Heart right ventricle (tissue), 16 donors: Measurements from ENCODE around the gene BMPR1A. TPM values are rescaled to one million over a fixed set of nuclear protein-coding genes. Genes with fewer than 3 reads are reported as not detected.

ENCODE experiments used
- ATAC-seq, 8 donors: fragments of 200-7000 bp; cut with Tn5 transposase; one replicate each; pipeline ENCODE4 v1.9.1; 2020; ENCODE audit warnings: mild to moderate bottlenecking in 8 of 8, moderate library complexity in 8 of 8, moderate number of reproducible peaks in 1 of 8
- DNase-seq, 2 donors: peaks; one replicate each; pipeline ENCODE4 v3.0.0-alpha.2; 2020
- H3K27ac ChIP-seq, 10 donors: fragments of 200-600 bp; sonication (generic) in 2 of 10; one replicate each; pipeline versions ENCODE4 v1.5.0 to v1.8.0; 2020 to 2022; ENCODE audit warnings: mild to moderate bottlenecking in 3 of 10
- H3K27me3 ChIP-seq, 7 donors: fragments of 200-600 bp; one replicate each; pipeline ENCODE4 v1.8.0; 2021 to 2022; ENCODE audit warnings: mild to moderate bottlenecking in 2 of 7
- H3K36me3 ChIP-seq, 9 donors: fragments of 200-600 bp; sonication (generic) in 1 of 9; one replicate each; pipeline versions ENCODE4 v1.5.0 to v1.8.0; 2020 to 2022; ENCODE audit warnings: mild to moderate bottlenecking in 2 of 9
- H3K4me1 ChIP-seq, 9 donors: fragments of 200-600 bp; sonication (generic) in 1 of 9; one replicate each; pipeline versions ENCODE4 v1.5.0 to v1.8.0; 2020 to 2022; ENCODE audit warnings: mild to moderate bottlenecking in 4 of 9
- H3K4me3 ChIP-seq, 10 donors: fragments of 200-600 bp; sonication (generic) in 2 of 10; one replicate each; pipeline versions ENCODE4 v1.5.0 to v1.8.0; 2020 to 2022; ENCODE audit warnings: mild to moderate bottlenecking in 7 of 10, moderate library complexity in 2 of 10
- H3K9me3 ChIP-seq, 11 donors: fragments of 200-600 bp in 10 of 11; sonication (generic) in 2 of 11; one replicate each; pipeline versions ENCODE4 v1.5.0 to v1.8.0; 2013 to 2022; ENCODE audit warnings: mild to moderate bottlenecking in 2 of 11, control low read depth in 1 of 11, moderate library complexity in 1 of 11
- WGBS, 2 donors: extraction: QIAGEN DNeasy Blood & Tissue Kit; methylation state at CpG; one replicate each; pipeline ENCODE4 v1.1.7; 2013; ENCODE audit warnings: inconsistent platforms in 1 of 2; 5-methylcytosine and 5-hydroxymethylcytosine counted together
- intact Hi-C, 10 donors: fragments of 100-400 bp; cut with DNase I; formaldehyde crosslinking; loops; one replicate each; pipeline versions ENCODE4 v1.11.1 to v1.14.2; 2022
- polyA plus RNA-seq, 2 donors: library from polyadenylated mRNA; stranded (reverse); fragments of 200-250 nt; gene quantifications; one replicate each; pipeline ENCODE4 v1.2.3, GENCODE V29; 2013
- total RNA-seq, 10 donors: library from RNA; stranded (reverse); fragmentation: NEBNext Ultra II Directional in 3 of 10; extraction: Animal tissue kit (Norgen Biotek cat#: 25700) in 3 of 10; gene quantifications; one replicate each; pipeline versions ENCODE4 v1.2.1 to v1.2.4, GENCODE V29; 2021 to 2023
- TF ChIP-seq, protein P1 (sequence below), 9 donors: fragments of 200-600 bp; sonication (generic) in 2 of 9; IDR thresholded peaks; one replicate each; pipeline versions ENCODE4 v1.5.0 to v1.8.0; 2021 to 2022; ENCODE audit warnings: antibody characterized with exemption in 9 of 9, mild to moderate bottlenecking in 5 of 9, moderate library complexity in 1 of 9
- donor health status: Arrhythmogenic right ventricular cardiomyopathy.
- donor health status: ischemic (EF 13 %, LVEDD 7.1; RV severe dilation, severe dysfunction).
- donor health status: healthy with polysubstance abuse.
- donor health status: DM: no; HTN: yes; CAD: no.
- donor health status: DM: no; HTN: no; CAD: no.
- donor health status: ischemic (EF 25% LVEDD 6.9; RV normal size, moderate dysfunction).
- donor health status: ischemic (EF 25% LVEDD 5.7; RV mildly dilated, moderate dysfunction).
- donor health status: healthy.
- donor health status: DM: yes; HTN: yes; CAD: no.
- donor health status: Ischemic cardiomyopathy.
- donor health status: ischemic (EF 35%, LVEDD 5.7; RV mildly dilated, moderate dysfunction).
- donor health status: nonischemic (EF 11% LVEDD 7.7; RV severe dilation, severe dysfunction).
- donor health status: DM: yes; HTN: yes; CAD: no.
- donor health status: PGD.
- donor health status: ischemic (EF 29% LVEDD 5.4; RV normal size, mild dysfunction).
- donor health status: nonischemic (EF 23%, LVEDD 6.1; RV moderate dilation, normal function).

The BMPR1A gene
- total and polyA plus RNA-seq, 12 donors = 6.7 to 69.0 (median 45.6) TPM

DNA sequence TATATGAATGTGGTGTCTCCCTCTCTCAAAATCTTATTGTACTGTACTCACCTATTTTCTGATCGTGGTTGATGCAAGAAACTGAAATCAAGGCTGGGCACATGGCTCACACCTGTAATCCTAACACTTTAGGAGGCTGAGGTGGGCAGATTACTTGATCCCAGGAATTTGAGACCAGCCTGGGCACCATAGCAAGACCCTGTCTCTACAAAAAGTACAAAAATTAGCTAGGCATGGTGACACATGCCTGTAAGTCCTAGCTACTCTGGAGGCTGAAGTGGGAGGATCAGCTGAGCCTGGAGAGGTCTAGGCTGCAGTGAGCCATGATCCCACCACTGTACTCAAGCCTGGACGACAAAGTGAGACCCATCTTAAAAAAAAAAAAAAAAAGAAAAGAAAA, 185.0 kb downstream of the BMPR1A start:
- no peak overlapping the region for H3K4me3 ChIP-seq
- H3K36me3 ChIP-seq = peaks cover 0 to 88% (median 16%) of the 10 kb centered on the region in 9 donors
- intact Hi-C loops = loop anchor here in 3 of 10 donors (2.0 to 5.0 kb wide), 2 partner anchors 19 to 156 kb away; partner anchors contain the start of gene SHLD2 (in 2 of the 3)
- 85 to 87% methylated on average over 2 of the region's 2 CpGs for WGBS, 2 donors
- ATAC-seq (no peak), DNase-seq (no peak)
- no peak overlapping the region for H3K27ac ChIP-seq
- TF ChIP-seq, protein P1, sequence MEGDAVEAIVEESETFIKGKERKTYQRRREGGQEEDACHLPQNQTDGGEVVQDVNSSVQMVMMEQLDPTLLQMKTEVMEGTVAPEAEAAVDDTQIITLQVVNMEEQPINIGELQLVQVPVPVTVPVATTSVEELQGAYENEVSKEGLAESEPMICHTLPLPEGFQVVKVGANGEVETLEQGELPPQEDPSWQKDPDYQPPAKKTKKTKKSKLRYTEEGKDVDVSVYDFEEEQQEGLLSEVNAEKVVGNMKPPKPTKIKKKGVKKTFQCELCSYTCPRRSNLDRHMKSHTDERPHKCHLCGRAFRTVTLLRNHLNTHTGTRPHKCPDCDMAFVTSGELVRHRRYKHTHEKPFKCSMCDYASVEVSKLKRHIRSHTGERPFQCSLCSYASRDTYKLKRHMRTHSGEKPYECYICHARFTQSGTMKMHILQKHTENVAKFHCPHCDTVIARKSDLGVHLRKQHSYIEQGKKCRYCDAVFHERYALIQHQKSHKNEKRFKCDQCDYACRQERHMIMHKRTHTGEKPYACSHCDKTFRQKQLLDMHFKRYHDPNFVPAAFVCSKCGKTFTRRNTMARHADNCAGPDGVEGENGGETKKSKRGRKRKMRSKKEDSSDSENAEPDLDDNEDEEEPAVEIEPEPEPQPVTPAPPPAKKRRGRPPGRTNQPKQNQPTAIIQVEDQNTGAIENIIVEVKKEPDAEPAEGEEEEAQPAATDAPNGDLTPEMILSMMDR (IDR thresholded peaks at IDR 0.05) = no peak
- H3K9me3 ChIP-seq = no peaks in the 10 kb centered on the region
- H3K4me1 ChIP-seq = peaks cover 6 to 65% (median 35%) of the 10 kb centered on the region in 9 donors
- no peaks in the 10 kb centered on the region for H3K27me3 ChIP-seq

DNA sequence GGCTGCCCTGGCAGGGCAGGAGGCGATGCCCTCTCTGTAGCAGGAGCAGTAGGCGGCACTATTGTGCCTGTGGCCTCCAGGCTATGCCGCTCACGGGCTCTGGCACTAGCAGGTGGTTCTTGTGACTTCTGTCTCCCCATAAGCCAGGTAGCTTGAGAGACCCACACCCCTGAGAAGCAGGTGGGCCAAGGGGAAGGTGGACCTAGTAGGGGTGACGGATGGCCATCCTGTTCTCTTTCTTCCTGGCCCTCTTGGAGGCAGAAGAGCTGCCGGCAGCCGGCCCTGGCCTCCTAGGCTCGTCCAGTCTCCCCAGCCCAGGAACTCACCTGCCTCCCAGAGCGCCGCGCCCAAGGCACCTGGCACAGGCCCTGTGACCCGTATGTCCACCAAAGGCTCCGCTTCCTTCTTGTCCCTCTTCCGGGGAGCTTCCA, 185.6 kb downstream of the BMPR1A start:
- intact Hi-C loops = loop anchor here in 3 of 10 donors (2.0 to 5.0 kb wide), 2 partner anchors 19 to 155 kb away; partner anchors contain the start of gene SHLD2 (in 2 of the 3)
- TF ChIP-seq, protein P1 (IDR thresholded peaks at IDR 0.05) = no peak
- Histone ChIP-seq H3K4me1 (peaks cover 6 to 71% (median 36%) of the 10 kb centered on the region in 9 donors), H3K9me3 (no peaks in the 10 kb centered on the region), H3K27ac (no peak overlapping the region), H3K4me3 (peak overlapping the region in 1 of 10 donors; percentile 27), H3K27me3 (no peaks in the 10 kb centered on the region), H3K36me3 (peaks cover 0 to 88% (median 10%) of the 10 kb centered on the region in 9 donors)
- no peak for DNase-seq
- WGBS, 2 donors = 94 to 96% methylated on average over 14 of the region's 14 CpGs
- no peak for ATAC-seq

DNA sequence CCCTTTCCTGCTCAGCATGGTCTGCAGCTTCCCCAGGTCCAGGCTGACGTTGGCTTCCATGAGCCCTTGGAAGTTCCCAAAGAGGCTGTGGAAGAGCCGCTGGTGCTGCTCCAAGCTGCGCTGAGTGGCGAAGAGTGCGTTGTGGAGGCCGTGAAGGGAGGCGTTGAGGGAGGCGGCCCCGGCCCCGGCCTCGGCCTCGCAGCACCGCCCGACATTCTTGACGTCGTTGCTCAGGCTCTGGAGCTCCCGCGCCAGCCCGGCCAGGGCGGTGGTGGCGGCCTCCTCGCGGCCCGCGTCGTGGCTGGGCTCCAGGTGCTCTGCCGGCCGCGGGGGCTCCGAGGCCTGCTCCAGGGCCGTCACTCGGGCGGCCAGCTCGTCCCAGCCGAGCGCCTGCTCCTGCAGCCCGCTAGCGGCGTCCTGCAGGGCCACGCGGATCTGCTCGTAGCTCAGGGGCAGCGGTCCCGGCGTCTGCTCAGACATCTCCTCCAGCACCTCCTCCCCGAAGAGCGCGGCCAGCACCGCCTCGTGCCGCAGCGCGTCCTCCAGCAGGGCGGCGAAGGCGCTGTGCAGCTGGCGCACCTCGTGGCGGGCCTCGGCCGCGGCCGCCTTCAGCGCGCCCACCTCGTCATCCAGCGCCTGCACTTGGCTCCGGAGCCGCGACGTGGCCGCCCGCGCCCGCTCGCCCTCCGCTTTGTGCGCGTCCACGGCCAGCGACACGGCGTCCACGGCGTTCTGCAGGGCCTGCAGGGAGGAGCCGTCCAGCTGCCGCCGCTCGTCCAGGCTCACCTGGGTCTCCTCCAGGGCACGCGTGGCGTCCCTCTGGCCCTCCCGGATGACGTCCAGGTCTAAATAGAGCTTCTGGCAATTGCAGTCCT, 186.3 kb downstream of the BMPR1A start:
- intact Hi-C loops = loop anchor here in 2 of 10 donors (5.0 kb wide), 1 partner anchor 155 kb away; the partner anchor contains the start of gene SHLD2 (in 2 of the 2)
- DNase-seq (peak in 1 of 2 donors; percentile 49), ATAC-seq (peak in 2 of 8 donors; percentile 8 to 18)
- H3K36me3 ChIP-seq = peaks cover 0 to 84% (median 8%) of the 10 kb centered on the region in 9 donors
- TF ChIP-seq, protein P1 (IDR thresholded peaks at IDR 0.05) = no peak
- H3K27me3 ChIP-seq = no peaks in the 10 kb centered on the region
- peak overlapping the region in 6 of 10 donors; percentile 5 to 27 (median 12) for H3K4me3 ChIP-seq
- peaks cover 6 to 70% (median 32%) of the 10 kb centered on the region in 9 donors for H3K4me1 ChIP-seq
- H3K27ac ChIP-seq = no peak overlapping the region
- H3K9me3 ChIP-seq = no peaks in the 10 kb centered on the region
- 58 to 63% methylated on average over 86 to 94 of the region's 94 CpGs for WGBS, 2 donors

DNA sequence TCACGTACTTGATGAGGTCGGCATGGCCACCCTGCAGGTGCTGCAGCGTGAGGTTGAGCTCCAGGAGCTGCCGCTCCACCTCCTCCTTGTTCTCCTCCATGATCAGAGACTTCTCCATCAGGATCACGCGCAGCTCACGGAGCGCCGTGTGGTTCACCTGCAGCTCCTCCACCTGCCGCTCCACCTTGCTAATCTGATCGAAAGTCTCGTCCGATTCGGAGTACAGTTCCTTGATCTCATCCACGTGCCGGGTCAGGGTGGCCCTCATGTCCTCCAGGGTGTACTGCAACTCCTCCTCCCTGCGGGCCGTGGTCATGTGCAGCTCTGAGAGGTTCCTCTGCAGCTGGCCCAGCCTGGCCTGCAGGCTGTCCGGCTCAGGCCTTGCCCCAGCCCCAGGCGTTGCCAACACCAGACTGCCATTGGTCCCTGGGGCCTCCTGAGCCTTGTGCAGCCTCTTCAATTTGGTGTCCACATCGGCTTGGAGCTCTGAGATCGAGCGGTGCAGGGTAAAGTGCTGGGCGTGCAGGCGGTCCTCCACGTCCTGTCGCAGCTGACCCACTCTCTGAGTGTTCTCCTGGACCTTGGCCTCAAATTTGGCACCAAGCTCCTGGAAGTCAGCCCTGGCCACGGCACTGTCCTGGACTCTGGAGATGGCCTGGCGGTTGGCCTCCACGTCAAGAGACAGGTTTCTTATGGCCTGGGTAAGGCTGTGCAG, 187.1 kb downstream of the BMPR1A start:
- TF ChIP-seq, protein P1 (IDR thresholded peaks at IDR 0.05) = no peak
- Histone ChIP-seq H3K36me3 (peaks cover 0 to 76% (median 8%) of the 10 kb centered on the region in 9 donors), H3K4me1 (peaks cover 6 to 70% (median 32%) of the 10 kb centered on the region in 9 donors), H3K27ac (no peak overlapping the region), H3K27me3 (no peaks in the 10 kb centered on the region), H3K9me3 (no peaks in the 10 kb centered on the region), H3K4me3 (no peak overlapping the region)
- intact Hi-C loops = loop anchor here in 2 of 10 donors (5.0 kb wide), 1 partner anchor 154 kb away; the partner anchor contains the start of gene SHLD2 (in 2 of the 2)
- no peak for ATAC-seq
- WGBS, 2 donors = 90 to 91% methylated on average over 30 of the region's 30 CpGs
- peak in 1 of 2 donors; percentile 14 for DNase-seq
